GM23338 (cell line): ENCODE measurements around the gene NPR2. TPM values are rescaled to one million over a fixed set of nuclear protein-coding genes. Genes with fewer than 3 reads are reported as not detected.

Experiments
- ATAC-seq: fragments of 200-7000 bp; cut with Tn5 transposase; 3 replicates; pipeline ENCODE4 v1.9.1; 2020
- DNase-seq: peaks from one replicate; pipeline ENCODE4 v3.0.0-alpha.2; 2015; ENCODE audit warnings: low spot score
- H2AFZ ChIP-seq: fragments of 200-600 bp; sonication (generic); 2 replicates; pipeline ENCODE4 v1.8.0; 2016; ENCODE audit warnings: antibody characterized with exemption, mild to moderate bottlenecking, moderate library complexity
- H3F3A ChIP-seq: fragments of 200-600 bp; sonication (generic); replicated peaks from 2 replicates; pipeline ENCODE4 v1.8.0; 2017; ENCODE audit warnings: antibody characterized with exemption, mixed run types, low read depth
- H3K27ac ChIP-seq: fragments of 200-600 bp; sonication (generic); 2 replicates; pipeline ENCODE4 v1.6.1; 2016; ENCODE audit warnings: low read depth
- H3K27me3 ChIP-seq: fragments of 200-600 bp; sonication (generic); 2 replicates; pipeline ENCODE4 v1.8.0; 2016; ENCODE audit warnings: mild to moderate bottlenecking, mixed run types, moderate library complexity; ENCODE audit not compliant: insufficient read depth
- H3K36me3 ChIP-seq: fragments of 200-600 bp; sonication (generic); 2 replicates; pipeline ENCODE4 v1.8.0; 2016; ENCODE audit warnings: mild to moderate bottlenecking; ENCODE audit not compliant: insufficient read depth
- H3K4me1 ChIP-seq: fragments of 200-600 bp; sonication (generic); 2 replicates; pipeline ENCODE4 v1.8.0; 2016; ENCODE audit warnings: mild to moderate bottlenecking, moderate library complexity; ENCODE audit not compliant: insufficient read depth
- H3K4me2 ChIP-seq: fragments of 200-600 bp; sonication (generic); 2 replicates; pipeline ENCODE4 v1.7.1; 2017; ENCODE audit warnings: mixed run types
- H3K4me3 ChIP-seq: fragments of 200-600 bp; sonication (generic); 2 replicates; pipeline ENCODE4 v1.6.1; 2016; ENCODE audit warnings: mixed run types
- H3K79me2 ChIP-seq: fragments of 200-600 bp; sonication (generic); replicated peaks from 2 replicates; pipeline ENCODE4 v1.8.0; 2017; ENCODE audit warnings: mild to moderate bottlenecking; ENCODE audit not compliant: insufficient read depth
- H3K9me2 ChIP-seq: fragments of 200-600 bp; sonication (generic); 2 replicates; pipeline ENCODE4 v1.8.0; 2017; ENCODE audit not compliant: insufficient read depth
- H4K20me1 ChIP-seq: fragments of 200-600 bp; sonication (generic); replicated peaks from 2 replicates; pipeline ENCODE4 v1.8.0; 2017; ENCODE audit warnings: mild to moderate bottlenecking; ENCODE audit not compliant: insufficient read depth
- H3K27ac Mint-ChIP-seq: 2 replicates; pipeline ENCODE4 v1.8.0; 2020; ENCODE audit warnings: inconsistent platforms, mild to moderate bottlenecking, moderate library complexity, mixed read lengths
- H3K27me3 Mint-ChIP-seq: 3 replicates; pipeline ENCODE4 v1.8.0; 2022; ENCODE audit warnings: low read depth, mild to moderate bottlenecking, moderate library complexity, mixed read lengths, inconsistent platforms; ENCODE audit not compliant: insufficient read depth, poor library complexity
- H3K36me3 Mint-ChIP-seq: 3 replicates; pipeline ENCODE4 v1.8.0; 2021; ENCODE audit warnings: low read depth, mild to moderate bottlenecking, inconsistent platforms, moderate library complexity, mixed read lengths
- H3K4me1 Mint-ChIP-seq: 3 replicates; pipeline ENCODE4 v1.8.0; 2020; ENCODE audit warnings: mild to moderate bottlenecking, inconsistent platforms, mixed read lengths
- H3K4me3 Mint-ChIP-seq: 3 replicates; pipeline ENCODE4 v1.8.0; 2021; ENCODE audit warnings: moderate library complexity, mild to moderate bottlenecking, inconsistent platforms, mixed read lengths
- H3K9me3 Mint-ChIP-seq: 3 replicates; pipeline ENCODE4 v1.8.0; 2020; ENCODE audit warnings: moderate library complexity, mild to moderate bottlenecking, inconsistent platforms, mixed read lengths
- CREB1 ChIP-seq: fragments of 250-450 bp; sonication (Bioruptor Pico); IDR thresholded peaks from 2 replicates; pipeline ENCODE4 v1.5.0; 2020; ENCODE audit warnings: low read depth, mild to moderate bottlenecking, moderate library complexity
- ETS1 ChIP-seq: IDR thresholded peaks from 2 replicates; pipeline ENCODE4 v1.6.1; 2016; ENCODE audit warnings: antibody characterized with exemption
- EZH2 ChIP-seq: fragments of 200-600 bp; sonication (generic); IDR thresholded peaks from one replicate; pipeline ENCODE4 v1.8.0; 2017; ENCODE audit warnings: antibody characterized with exemption, mild to moderate bottlenecking, low read depth; ENCODE audit not compliant: unreplicated experiment
- EZH2phosphoT487 ChIP-seq: fragments of 200-600 bp; sonication (generic); IDR thresholded peaks from one replicate; pipeline ENCODE4 v1.8.1; 2018; ENCODE audit warnings: antibody characterized with exemption; ENCODE audit not compliant: unreplicated experiment
- JUNB ChIP-seq: IDR thresholded peaks from one replicate; pipeline ENCODE4 v1.6.1; 2016; ENCODE audit warnings: antibody characterized with exemption; ENCODE audit not compliant: unreplicated experiment
- NANOG ChIP-seq: IDR thresholded peaks from 2 replicates; pipeline ENCODE4 v1.6.1; 2016; ENCODE audit warnings: antibody characterized with exemption, borderline replicate concordance
- POLR2AphosphoS5 ChIP-seq: IDR thresholded peaks from 2 replicates; pipeline ENCODE4 v1.6.1; 2016; ENCODE audit warnings: antibody characterized with exemption, low read depth
- STAT1 ChIP-seq: IDR thresholded peaks from one replicate; pipeline ENCODE4 v1.6.1; 2016; ENCODE audit warnings: antibody characterized with exemption; ENCODE audit not compliant: unreplicated experiment
- ZNF114 ChIP-seq: fragments of 250-450 bp; sonication (Bioruptor Pico); IDR thresholded peaks from 2 replicates; pipeline ENCODE4 v1.5.0; 2020; ENCODE audit warnings: mild to moderate bottlenecking, moderate library complexity
- ZNF331 ChIP-seq: fragments of 250-450 bp; sonication (Bioruptor Pico); IDR thresholded peaks from 2 replicates; pipeline ENCODE4 v1.5.0; 2020; ENCODE audit warnings: low read depth, mild to moderate bottlenecking, moderate library complexity
- polyA plus RNA-seq: library from polyadenylated mRNA; unstranded; fragments of >200 nt; fragmentation: Nextera tagmentation; extraction: Ambion mirVana; gene quantifications from 2 replicates; pipeline ENCODE4 v1.2.1, GENCODE V29; 2016
- total RNA-seq: library from RNA; depleted of rRNA; stranded (reverse); fragments of >200 nt; shearing (Covaris generic); gene quantifications from 2 replicates; pipeline ENCODE4 v1.2.3, GENCODE V29; 2014
- TF ChIP-seq, protein P1 (sequence below): fragments of 250-450 bp; sonication (Bioruptor Pico); IDR thresholded peaks from 2 replicates; pipeline ENCODE4 v1.5.0; 2020; ENCODE audit warnings: mild to moderate bottlenecking, moderate library complexity
- TF ChIP-seq, protein P2 (sequence below), 2 experiments: fragments of 200-600 bp in 1 of 2; sonication (generic) in 1 of 2; conservative IDR thresholded peaks; 2 replicates each; pipeline versions ENCODE4 v1.5.1 to v1.6.1; 2016 to 2017; ENCODE audit warnings: antibody characterized with exemption in 2 of 2, low read depth in 2 of 2, mild to moderate bottlenecking in 2 of 2, moderate library complexity in 1 of 2
- TF ChIP-seq, protein P3 (sequence below): IDR thresholded peaks from one replicate; pipeline ENCODE4 v1.6.1; 2018; ENCODE audit warnings: antibody characterized with exemption; ENCODE audit not compliant: unreplicated experiment

NPR2 gene
- total and polyA plus RNA-seq, 2 experiments from 2014 or later, result 9.0 to 14.4 TPM

- Mint-ChIP-seq H3K9me3 (no peaks in the 10 kb centered on the region), H3K27ac (no peak overlapping the region), H3K4me3 (no peak overlapping the region), H3K27me3 (peaks cover 3% of the 10 kb centered on the region), H3K36me3 (no peaks in the 10 kb centered on the region), H3K4me1 (no peaks in the 10 kb centered on the region)
- Histone ChIP-seq H3K27ac (no peak overlapping the region), H3K36me3 (no peaks in the 10 kb centered on the region), H3K4me3 (no peak overlapping the region), H3K79me2 (no peaks in the 10 kb centered on the region), H4K20me1 (no peaks in the 10 kb centered on the region), H3F3A (no peaks in the 10 kb centered on the region), H2AFZ (no peak overlapping the region), H3K9me2 (no peaks in the 10 kb centered on the region), H3K4me1 (no peaks in the 10 kb centered on the region), H3K4me2 (no peak overlapping the region), H3K27me3 (no peaks in the 10 kb centered on the region)
- ATAC-seq (no peak), DNase-seq (no peak)
- TF ChIP-seq STAT1 (no peak), ZNF114 (CRISPR knock-in tag) (no peak), ETS1 (no peak), POLR2AphosphoS5 (no peak), CREB1 (CRISPR knock-in tag) (no peak), EZH2phosphoT487 (no peak), EZH2 (no peak), ZNF331 (CRISPR knock-in tag) (no peak), NANOG (no peak), JUNB (no peak)
- TF ChIP-seq, protein P1, sequence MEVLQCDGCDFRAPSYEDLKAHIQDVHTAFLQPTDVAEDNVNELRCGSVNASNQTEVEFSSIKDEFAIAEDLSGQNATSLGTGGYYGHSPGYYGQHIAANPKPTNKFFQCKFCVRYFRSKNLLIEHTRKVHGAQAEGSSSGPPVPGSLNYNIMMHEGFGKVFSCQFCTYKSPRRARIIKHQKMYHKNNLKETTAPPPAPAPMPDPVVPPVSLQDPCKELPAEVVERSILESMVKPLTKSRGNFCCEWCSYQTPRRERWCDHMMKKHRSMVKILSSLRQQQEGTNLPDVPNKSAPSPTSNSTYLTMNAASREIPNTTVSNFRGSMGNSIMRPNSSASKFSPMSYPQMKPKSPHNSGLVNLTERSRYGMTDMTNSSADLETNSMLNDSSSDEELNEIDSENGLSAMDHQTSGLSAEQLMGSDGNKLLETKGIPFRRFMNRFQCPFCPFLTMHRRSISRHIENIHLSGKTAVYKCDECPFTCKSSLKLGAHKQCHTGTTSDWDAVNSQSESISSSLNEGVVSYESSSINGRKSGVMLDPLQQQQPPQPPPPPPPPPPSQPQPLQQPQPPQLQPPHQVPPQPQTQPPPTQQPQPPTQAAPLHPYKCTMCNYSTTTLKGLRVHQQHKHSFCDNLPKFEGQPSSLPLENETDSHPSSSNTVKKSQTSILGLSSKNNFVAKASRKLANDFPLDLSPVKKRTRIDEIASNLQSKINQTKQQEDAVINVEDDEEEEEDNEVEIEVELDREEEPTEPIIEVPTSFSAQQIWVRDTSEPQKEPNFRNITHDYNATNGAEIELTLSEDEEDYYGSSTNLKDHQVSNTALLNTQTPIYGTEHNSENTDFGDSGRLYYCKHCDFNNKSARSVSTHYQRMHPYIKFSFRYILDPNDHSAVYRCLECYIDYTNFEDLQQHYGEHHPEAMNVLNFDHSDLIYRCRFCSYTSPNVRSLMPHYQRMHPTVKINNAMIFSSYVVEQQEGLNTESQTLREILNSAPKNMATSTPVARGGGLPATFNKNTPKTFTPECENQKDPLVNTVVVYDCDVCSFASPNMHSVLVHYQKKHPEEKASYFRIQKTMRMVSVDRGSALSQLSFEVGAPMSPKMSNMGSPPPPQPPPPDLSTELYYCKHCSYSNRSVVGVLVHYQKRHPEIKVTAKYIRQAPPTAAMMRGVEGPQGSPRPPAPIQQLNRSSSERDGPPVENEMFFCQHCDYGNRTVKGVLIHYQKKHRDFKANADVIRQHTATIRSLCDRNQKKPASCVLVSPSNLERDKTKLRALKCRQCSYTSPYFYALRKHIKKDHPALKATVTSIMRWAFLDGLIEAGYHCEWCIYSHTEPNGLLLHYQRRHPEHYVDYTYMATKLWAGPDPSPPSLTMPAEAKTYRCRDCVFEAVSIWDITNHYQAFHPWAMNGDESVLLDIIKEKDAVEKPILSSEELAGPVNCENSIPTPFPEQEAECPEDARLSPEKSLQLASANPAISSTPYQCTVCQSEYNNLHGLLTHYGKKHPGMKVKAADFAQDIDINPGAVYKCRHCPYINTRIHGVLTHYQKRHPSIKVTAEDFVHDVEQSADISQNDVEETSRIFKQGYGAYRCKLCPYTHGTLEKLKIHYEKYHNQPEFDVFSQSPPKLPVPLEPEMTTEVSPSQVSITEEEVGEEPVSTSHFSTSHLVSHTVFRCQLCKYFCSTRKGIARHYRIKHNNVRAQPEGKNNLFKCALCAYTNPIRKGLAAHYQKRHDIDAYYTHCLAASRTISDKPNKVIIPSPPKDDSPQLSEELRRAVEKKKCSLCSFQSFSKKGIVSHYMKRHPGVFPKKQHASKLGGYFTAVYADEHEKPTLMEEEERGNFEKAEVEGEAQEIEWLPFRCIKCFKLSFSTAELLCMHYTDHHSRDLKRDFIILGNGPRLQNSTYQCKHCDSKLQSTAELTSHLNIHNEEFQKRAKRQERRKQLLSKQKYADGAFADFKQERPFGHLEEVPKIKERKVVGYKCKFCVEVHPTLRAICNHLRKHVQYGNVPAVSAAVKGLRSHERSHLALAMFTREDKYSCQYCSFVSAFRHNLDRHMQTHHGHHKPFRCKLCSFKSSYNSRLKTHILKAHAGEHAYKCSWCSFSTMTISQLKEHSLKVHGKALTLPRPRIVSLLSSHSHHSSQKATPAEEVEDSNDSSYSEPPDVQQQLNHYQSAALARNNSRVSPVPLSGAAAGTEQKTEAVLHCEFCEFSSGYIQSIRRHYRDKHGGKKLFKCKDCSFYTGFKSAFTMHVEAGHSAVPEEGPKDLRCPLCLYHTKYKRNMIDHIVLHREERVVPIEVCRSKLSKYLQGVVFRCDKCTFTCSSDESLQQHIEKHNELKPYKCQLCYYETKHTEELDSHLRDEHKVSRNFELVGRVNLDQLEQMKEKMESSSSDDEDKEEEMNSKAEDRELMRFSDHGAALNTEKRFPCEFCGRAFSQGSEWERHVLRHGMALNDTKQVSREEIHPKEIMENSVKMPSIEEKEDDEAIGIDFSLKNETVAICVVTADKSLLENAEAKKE, result no peak
- TF ChIP-seq, protein P2, sequence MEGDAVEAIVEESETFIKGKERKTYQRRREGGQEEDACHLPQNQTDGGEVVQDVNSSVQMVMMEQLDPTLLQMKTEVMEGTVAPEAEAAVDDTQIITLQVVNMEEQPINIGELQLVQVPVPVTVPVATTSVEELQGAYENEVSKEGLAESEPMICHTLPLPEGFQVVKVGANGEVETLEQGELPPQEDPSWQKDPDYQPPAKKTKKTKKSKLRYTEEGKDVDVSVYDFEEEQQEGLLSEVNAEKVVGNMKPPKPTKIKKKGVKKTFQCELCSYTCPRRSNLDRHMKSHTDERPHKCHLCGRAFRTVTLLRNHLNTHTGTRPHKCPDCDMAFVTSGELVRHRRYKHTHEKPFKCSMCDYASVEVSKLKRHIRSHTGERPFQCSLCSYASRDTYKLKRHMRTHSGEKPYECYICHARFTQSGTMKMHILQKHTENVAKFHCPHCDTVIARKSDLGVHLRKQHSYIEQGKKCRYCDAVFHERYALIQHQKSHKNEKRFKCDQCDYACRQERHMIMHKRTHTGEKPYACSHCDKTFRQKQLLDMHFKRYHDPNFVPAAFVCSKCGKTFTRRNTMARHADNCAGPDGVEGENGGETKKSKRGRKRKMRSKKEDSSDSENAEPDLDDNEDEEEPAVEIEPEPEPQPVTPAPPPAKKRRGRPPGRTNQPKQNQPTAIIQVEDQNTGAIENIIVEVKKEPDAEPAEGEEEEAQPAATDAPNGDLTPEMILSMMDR (conservative IDR thresholded peaks at IDR 0.05; ENCODE audit: low read depth in 2 of 2), result no peak
- TF ChIP-seq, protein P3, sequence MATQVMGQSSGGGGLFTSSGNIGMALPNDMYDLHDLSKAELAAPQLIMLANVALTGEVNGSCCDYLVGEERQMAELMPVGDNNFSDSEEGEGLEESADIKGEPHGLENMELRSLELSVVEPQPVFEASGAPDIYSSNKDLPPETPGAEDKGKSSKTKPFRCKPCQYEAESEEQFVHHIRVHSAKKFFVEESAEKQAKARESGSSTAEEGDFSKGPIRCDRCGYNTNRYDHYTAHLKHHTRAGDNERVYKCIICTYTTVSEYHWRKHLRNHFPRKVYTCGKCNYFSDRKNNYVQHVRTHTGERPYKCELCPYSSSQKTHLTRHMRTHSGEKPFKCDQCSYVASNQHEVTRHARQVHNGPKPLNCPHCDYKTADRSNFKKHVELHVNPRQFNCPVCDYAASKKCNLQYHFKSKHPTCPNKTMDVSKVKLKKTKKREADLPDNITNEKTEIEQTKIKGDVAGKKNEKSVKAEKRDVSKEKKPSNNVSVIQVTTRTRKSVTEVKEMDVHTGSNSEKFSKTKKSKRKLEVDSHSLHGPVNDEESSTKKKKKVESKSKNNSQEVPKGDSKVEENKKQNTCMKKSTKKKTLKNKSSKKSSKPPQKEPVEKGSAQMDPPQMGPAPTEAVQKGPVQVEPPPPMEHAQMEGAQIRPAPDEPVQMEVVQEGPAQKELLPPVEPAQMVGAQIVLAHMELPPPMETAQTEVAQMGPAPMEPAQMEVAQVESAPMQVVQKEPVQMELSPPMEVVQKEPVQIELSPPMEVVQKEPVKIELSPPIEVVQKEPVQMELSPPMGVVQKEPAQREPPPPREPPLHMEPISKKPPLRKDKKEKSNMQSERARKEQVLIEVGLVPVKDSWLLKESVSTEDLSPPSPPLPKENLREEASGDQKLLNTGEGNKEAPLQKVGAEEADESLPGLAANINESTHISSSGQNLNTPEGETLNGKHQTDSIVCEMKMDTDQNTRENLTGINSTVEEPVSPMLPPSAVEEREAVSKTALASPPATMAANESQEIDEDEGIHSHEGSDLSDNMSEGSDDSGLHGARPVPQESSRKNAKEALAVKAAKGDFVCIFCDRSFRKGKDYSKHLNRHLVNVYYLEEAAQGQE, result no peak
These were observed 62.8 kb downstream of the NPR2 start for GRCh38 chr9:35854091-35854762.
